H1 (cell line): Measurements from ENCODE around the gene CD99. TPM values are rescaled to one million over a fixed set of nuclear protein-coding genes. Genes with fewer than 3 reads are reported as not detected.

ENCODE experiments used
- CTCF ChIA-PET: fragments of 300-600 bp; sonication (Branson Sonifier 250); formaldehyde crosslinking; loops from one replicate; lab custom pipeline; 2021; ENCODE audit not compliant: partially characterized antibody; lab: Charles Lee
- POLR2A ChIA-PET: fragments of 300-600 bp; sonication (Branson Sonifier 250); formaldehyde crosslinking; loops from one replicate; lab custom pipeline; 2021; ENCODE audit warnings: inconsistent platforms; ENCODE audit not compliant: partially characterized antibody; lab: Charles Lee
- DNase-seq, 2 experiments: peaks; one replicate each; pipeline versions ENCODE4 v3.0.0 to v3.0.0-alpha.2; 2010 to 2022; ENCODE audit warnings: low spot score in 2 of 2, low read depth in 1 of 2, mixed read lengths in 1 of 2
- FAIRE-seq: peaks from 2 replicates; lab custom pipeline; 2011; peaks lifted over from hg19 to GRCh38; lab: Jason Lieb, UNC
- H2AFZ ChIP-seq: 2 replicates; pipeline ENCODE4 v1.8.1; 2012; ENCODE audit warnings: low read length, inconsistent platforms
- H2AK5ac ChIP-seq: 2 replicates; pipeline ENCODE4 v1.6.1; 2013; ENCODE audit warnings: low read depth, low read length
- H2BK120ac ChIP-seq: replicated peaks from 2 replicates; pipeline ENCODE3; 2013; ENCODE audit warnings: low read depth, low read length, inconsistent platforms
- H2BK12ac ChIP-seq: 2 replicates; pipeline ENCODE4 v1.6.1; 2013; ENCODE audit warnings: low read depth, low read length
- H2BK15ac ChIP-seq: 2 replicates; pipeline ENCODE4 v1.6.1; 2013; ENCODE audit warnings: low read length
- H2BK20ac ChIP-seq: 2 replicates; pipeline ENCODE4 v1.6.1; 2013; ENCODE audit warnings: low read length
- H2BK5ac ChIP-seq: 2 replicates; pipeline ENCODE4 v1.6.1; 2013; ENCODE audit warnings: low read depth, low read length
- H3K14ac ChIP-seq: 2 replicates; pipeline ENCODE4 v1.6.1; 2013; ENCODE audit warnings: inconsistent platforms; ENCODE audit not compliant: insufficient read length
- H3K18ac ChIP-seq: 2 replicates; pipeline ENCODE4 v1.6.1; 2013; ENCODE audit warnings: low read length; ENCODE audit errors: extremely low read depth
- H3K23ac ChIP-seq: 2 replicates; pipeline ENCODE4 v1.6.1; 2013; ENCODE audit warnings: inconsistent platforms; ENCODE audit not compliant: insufficient read length
- H3K23me2 ChIP-seq: 2 replicates; pipeline ENCODE4 v1.6.1; 2013; ENCODE audit warnings: low read depth, low read length
- H3K27ac ChIP-seq: 2 replicates; pipeline ENCODE4 v1.6.1; 2011; ENCODE audit warnings: low read depth, low read length, inconsistent platforms
- H3K27me3 ChIP-seq, 4 experiments: replicated peaks in 1 of 4; 1 replicate in 1 of 4; 2 replicates in 3 of 4; pipeline versions ENCODE4 v1.6.1 to v1.8.1; 2011 to 2013; ENCODE audit warnings: low read length in 3 of 4, mild to moderate bottlenecking in 3 of 4, inconsistent platforms in 2 of 4, mixed read lengths in 2 of 4, moderate library complexity in 1 of 4; ENCODE audit not compliant: control insufficient read depth in 3 of 4, insufficient read depth in 3 of 4; ENCODE audit errors: extremely low read depth in 1 of 4
- H3K36me3 ChIP-seq, 4 experiments: 2 replicates each; pipeline versions ENCODE4 v1.6.1 to v1.8.1; 2011 to 2013; ENCODE audit warnings: mild to moderate bottlenecking in 4 of 4, low read length in 3 of 4, moderate library complexity in 2 of 4, control low read depth in 1 of 4, inconsistent platforms in 1 of 4; ENCODE audit not compliant: insufficient read depth in 4 of 4, control insufficient read depth in 2 of 4
- H3K4ac ChIP-seq: replicated peaks from 2 replicates; pipeline ENCODE3; 2013; ENCODE audit warnings: low read length, low read depth, mixed read lengths, inconsistent platforms; ENCODE audit not compliant: insufficient read length
- H3K4me1 ChIP-seq, 4 experiments: replicated peaks in 1 of 4; 1 replicate in 1 of 4; 2 replicates in 3 of 4; pipeline versions ENCODE4 v1.6.1 to v1.8.1; 2011 to 2013; ENCODE audit warnings: low read length in 3 of 4, inconsistent platforms in 2 of 4, mixed read lengths in 1 of 4; ENCODE audit not compliant: insufficient read depth in 4 of 4, control insufficient read depth in 3 of 4
- H3K4me2 ChIP-seq, 2 experiments: 2 replicates each; pipeline versions ENCODE4 v1.6.1 to v1.8.1; 2011 to 2013; ENCODE audit warnings: low read depth in 2 of 2, low read length in 2 of 2, control low read depth in 1 of 2, inconsistent platforms in 1 of 2, mild to moderate bottlenecking in 1 of 2; ENCODE audit not compliant: insufficient read depth in 1 of 2
- H3K4me3 ChIP-seq, 4 experiments: fragments of 200-600, 300-600 bp in 1 of 4; sonication (generic), shearing (Covaris generic), sonication (Bioruptor Twin) in 1 of 4; 2 replicates each; pipeline versions ENCODE4 v1.5.1 to v1.8.1; 2011 to 2016; ENCODE audit warnings: low read length in 4 of 4, low read depth in 3 of 4, control low read depth in 2 of 4, inconsistent platforms in 2 of 4, mild to moderate bottlenecking in 2 of 4, mixed read lengths in 1 of 4, moderate library complexity in 1 of 4; ENCODE audit not compliant: insufficient read depth in 2 of 4; ENCODE audit errors: extremely low read depth in 1 of 4
- H3K56ac ChIP-seq: replicated peaks from 2 replicates; pipeline ENCODE3; 2013; ENCODE audit warnings: low read depth, mild to moderate bottlenecking, mixed read lengths, low read length, inconsistent platforms; ENCODE audit not compliant: insufficient read length
- H3K79me1 ChIP-seq: 2 replicates; pipeline ENCODE4 v1.6.1; 2013; ENCODE audit warnings: low read depth, low read length, control low read depth
- H3K79me2 ChIP-seq, 2 experiments: 2 replicates each; pipeline versions ENCODE4 v1.6.1 to v1.8.1; 2012 to 2013; ENCODE audit warnings: low read length in 2 of 2, mild to moderate bottlenecking in 2 of 2, inconsistent platforms in 1 of 2; ENCODE audit not compliant: insufficient read depth in 2 of 2, control insufficient read depth in 1 of 2
- H3K9ac ChIP-seq, 4 experiments: replicated peaks in 1 of 4; 1 replicate in 1 of 4; 2 replicates in 3 of 4; pipeline versions ENCODE4 v1.6.1 to v1.8.1; 2011 to 2013; ENCODE audit warnings: low read depth in 3 of 4, low read length in 3 of 4, control low read depth in 2 of 4, mild to moderate bottlenecking in 2 of 4, moderate library complexity in 2 of 4, inconsistent platforms in 1 of 4; ENCODE audit errors: extremely low read depth in 1 of 4
- H3K9me3 ChIP-seq, 2 experiments: 2 replicates each; pipeline versions ENCODE4 v1.6.1 to v1.8.1; 2012 to 2013; ENCODE audit warnings: mild to moderate bottlenecking in 2 of 2, moderate library complexity in 2 of 2, control low read depth in 1 of 2, inconsistent platforms in 1 of 2, low read depth in 1 of 2, low read length in 1 of 2, mixed read lengths in 1 of 2; ENCODE audit not compliant: insufficient read depth in 2 of 2
- H4K20me1 ChIP-seq, 2 experiments: replicated peaks in 1 of 2; 2 replicates each; pipeline versions ENCODE3 to v1.8.1; 2011 to 2013; ENCODE audit warnings: inconsistent platforms in 2 of 2, low read length in 2 of 2, mild to moderate bottlenecking in 1 of 2; ENCODE audit not compliant: insufficient read depth in 2 of 2, control insufficient read depth in 1 of 2
- H4K5ac ChIP-seq: 2 replicates; pipeline ENCODE4 v1.6.1; 2013; ENCODE audit warnings: low read length, low read depth, mixed read lengths, inconsistent platforms; ENCODE audit not compliant: insufficient read length
- H4K8ac ChIP-seq: 2 replicates; pipeline ENCODE4 v1.8.0; 2013; ENCODE audit warnings: mild to moderate bottlenecking, moderate library complexity, low read length, inconsistent platforms; ENCODE audit not compliant: insufficient read depth; ENCODE audit errors: extremely low read depth
- H4K91ac ChIP-seq: replicated peaks from 2 replicates; pipeline ENCODE3; 2013; ENCODE audit warnings: low read length, mixed read lengths, inconsistent platforms; ENCODE audit not compliant: insufficient read length
- ATF2 ChIP-seq: IDR thresholded peaks from 2 replicates; pipeline ENCODE4 v1.6.1; 2012; ENCODE audit warnings: low read length, inconsistent platforms
- BRCA1 ChIP-seq: IDR thresholded peaks from 2 replicates; pipeline ENCODE4 v1.6.1; 2012; ENCODE audit warnings: low read depth, low read length, improper control_type of control experiment
- CBX5 ChIP-seq: fragments of 300-800, 300-1000 bp; sonication (generic); IDR thresholded peaks from 2 replicates; pipeline ENCODE4 v1.7.1; 2016; ENCODE audit warnings: antibody characterized with exemption, low read length, low read depth
- CBX8 ChIP-seq: fragments of 300-800, 300-1000 bp; sonication (generic); IDR thresholded peaks from 2 replicates; pipeline ENCODE4 v1.7.1; 2016; ENCODE audit warnings: low read depth, low read length, borderline replicate concordance
- CTCF ChIP-seq, 3 experiments: IDR thresholded peaks; 1 replicate in 2 of 3; 2 replicates in 1 of 3; pipeline versions ENCODE4 v1.5.1 to v1.6.1; 2011; ENCODE audit warnings: low read length in 3 of 3, mild to moderate bottlenecking in 3 of 3, inconsistent platforms in 2 of 3, low read depth in 1 of 3, moderate library complexity in 1 of 3; ENCODE audit not compliant: insufficient read depth in 1 of 3; ENCODE audit errors: control extremely low read depth in 1 of 3
- SIN3A ChIP-seq, 2 experiments: IDR thresholded peaks in 1 of 2; conservative IDR thresholded peaks in 1 of 2; 2 replicates each; pipeline ENCODE4 v1.6.1; 2011 to 2012; ENCODE audit warnings: low read length in 2 of 2, improper control_type of control experiment in 1 of 2, low read depth in 1 of 2, mild to moderate bottlenecking in 1 of 2
- SRF ChIP-seq: IDR thresholded peaks from 2 replicates; pipeline ENCODE4 v1.6.1; 2011; ENCODE audit warnings: mild to moderate bottlenecking, low read depth, low read length, moderate library complexity
- SUZ12 ChIP-seq: fragments of 200-600 bp; sonication (generic); IDR thresholded peaks from 2 replicates; pipeline ENCODE4 v1.6.1; 2012; ENCODE audit warnings: mild to moderate bottlenecking, inconsistent platforms, low read length, moderate library complexity, mixed read lengths
- YY1 ChIP-seq: IDR thresholded peaks from 2 replicates; pipeline ENCODE4 v1.6.1; 2011; ENCODE audit warnings: low read depth, mild to moderate bottlenecking, low read length
- WGBS, 2 experiments: shearing (Covaris generic) in 1 of 2; methylation state at CpG; one replicate each; pipeline versions ENCODE4 v1.1.6 to v1.1.7; 2013 to 2015; ENCODE audit warnings: low lambda C conversion rate in 2 of 2, mixed read lengths in 2 of 2, inconsistent platforms in 1 of 2, low coverage in 1 of 2, missing lambda C conversion rate in 1 of 2; ENCODE audit not compliant: insufficient replicate concordance in 2 of 2, insufficient coverage in 1 of 2, insufficient read length in 1 of 2; ENCODE audit errors: extremely low coverage in 1 of 2, missing lambda C conversion rate in 1 of 2; 5-methylcytosine and 5-hydroxymethylcytosine counted together
- polyA plus RNA-seq, 7 experiments: library from polyadenylated mRNA; depleted of rRNA in 3 of 7; stranded (reverse) in 5 of 7; unstranded in 2 of 7; fragments of >200 nt in 5 of 7; fragments of 200-250 nt in 2 of 7; gene quantifications; 1 replicate in 5 of 7; 2 replicates in 1 of 7; 4 replicates in 1 of 7; pipeline versions ENCODE4 v1.2.1 to v1.2.3, GENCODE V29; 2011 to 2013; ENCODE audit warnings: missing spikeins in 2 of 7, mixed read lengths in 2 of 7
- total RNA-seq: library from RNA; stranded (reverse); fragmentation: NEBNext Ultra II Directional; extraction: Animal tissue kit (Norgen Biotek cat#: 25700); gene quantifications from 2 replicates; pipeline ENCODE4 v1.2.1, GENCODE V29; 2021

The CD99 gene
- total and polyA plus RNA-seq, 2 of the 8 experiments (the other 6 are each of a cell fraction or from before 2014, with no cell fraction given): 30.1 to 47.8 TPM

GRCh38 chrX:2701600-2701999 is 10.5 kb downstream of the CD99 start:
- Histone ChIP-seq H4K8ac (no peak overlapping the region), H3K79me1 (peaks cover 3% of the 10 kb centered on the region; the same call in 1 of the 2 replicates), H3K4ac (peak overlapping the region; percentile 48), H3K18ac (no peak overlapping the region), H2BK12ac (no peak overlapping the region), H3K79me2 (peaks cover 0 to 4% of the 10 kb centered on the region in 2 experiments; a peak in 3 of 4 replicates), H3K27me3 (no peaks in the 10 kb centered on the region), H4K5ac (no peak overlapping the region), H3K36me3 (peaks cover 0 to 2% (median 0%) of the 10 kb centered on the region in 4 experiments; a peak in 2 of 8 replicates), H3K4me2 (no peak overlapping the region), H2BK120ac (no peak overlapping the region), H2BK20ac (no peak overlapping the region), H3K9ac (no peak overlapping the region), H4K91ac (no peak overlapping the region), H2BK15ac (no peak overlapping the region), H3K4me3 (no peak overlapping the region), H3K27ac (no peak overlapping the region), H3K14ac (no peak overlapping the region), H3K4me1 (peaks cover 0 to 9% (median under 1%) of the 10 kb centered on the region in 4 experiments; a peak in 3 of 7 replicates), H3K23me2 (peaks cover 9% of the 10 kb centered on the region; the same call in 1 of the 2 replicates), H2AK5ac (0 out of 2 replicates have a peak overlapping the region, but pooled peaks have one; percentile 14), H4K20me1 (no peaks in the 10 kb centered on the region), H3K9me3 (no peaks in the 10 kb centered on the region), H3K56ac (no peak overlapping the region), H2BK5ac (no peak overlapping the region), H3K23ac (no peak overlapping the region), H2AFZ (no peak overlapping the region)
- DNase-seq: no peak
- FAIRE-seq: no peak
- WGBS, 2 experiments: 90% methylated on average over 6 of the region's 6 CpGs; no CpG with 5 or more reads in 1 of the 2 experiments
- CTCF ChIA-PET: no interaction called here
- POLR2A ChIA-PET: no interaction called here
- TF ChIP-seq CBX5: no peak
- no peak for TF ChIP-seq SUZ12
- TF ChIP-seq CTCF (IDR thresholded peaks at IDR 0.05; ENCODE audit: control extremely low read depth in 1 of 3, insufficient read depth in 1 of 3, low read depth in 1 of 3, low read length in 3 of 3): no peak
- no peak for TF ChIP-seq SIN3A (conservative IDR thresholded peaks at IDR 0.05 in 1 of 2, IDR thresholded peaks at IDR 0.05 in 1 of 2; ENCODE audit: low read depth in 1 of 2, low read length in 2 of 2)
- TF ChIP-seq BRCA1: no peak
- TF ChIP-seq YY1: no peak
- TF ChIP-seq SRF: no peak
- TF ChIP-seq CBX8: no peak
- TF ChIP-seq ATF2: no peak
